SKM-1 treated with dmso at 0.1 percent for 144 hours (cell line): ENCODE measurements around the gene ERCC2.
"Not testable (repeated sequence)": the region's sequence is repeated elsewhere in the genome, so short reads cannot be mapped to it uniquely, and the experiment has no call there.

ENCODE experiments used
- DNase-seq: peaks from one replicate; lab custom pipeline; 2025; ENCODE audit not compliant: unreplicated experiment; lab: John Stamatoyannopoulos, UW

Gene ERCC2

DNA sequence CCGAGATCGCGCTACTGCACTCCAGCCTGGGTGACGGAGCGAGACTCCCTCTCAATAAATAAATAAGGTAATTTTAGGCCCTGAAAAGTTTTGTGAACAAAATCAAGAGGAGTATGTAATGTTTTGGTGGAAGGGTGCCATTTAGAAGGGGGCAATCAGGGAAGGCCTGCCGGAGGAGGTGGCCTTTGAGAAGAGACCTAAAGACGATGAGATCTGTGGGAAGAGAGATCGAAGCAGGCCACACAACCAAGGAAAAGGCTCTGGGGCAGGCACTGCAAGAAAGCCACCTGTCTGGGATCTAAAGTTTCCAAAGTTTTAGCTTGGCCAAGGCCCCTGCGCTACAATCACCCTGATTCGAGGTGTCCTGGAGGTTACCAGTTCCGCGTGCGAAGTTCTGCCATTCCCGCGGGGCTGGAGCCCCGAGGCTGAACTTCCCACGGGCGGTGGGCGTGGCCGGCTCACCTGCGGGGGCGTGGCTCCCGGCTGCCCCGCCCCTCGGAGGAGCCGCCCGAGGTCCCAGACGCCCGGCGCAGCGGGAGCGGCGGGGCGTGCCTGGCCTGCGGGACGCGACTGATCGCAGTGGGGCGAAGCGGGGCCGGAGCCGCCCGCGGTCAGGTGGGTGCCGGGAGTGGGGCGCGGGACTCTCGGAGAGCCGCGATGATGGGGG is 30.0 kb downstream of the ERCC2 start, which contains the start of gene KLC3:
KLC3 (plus strand) TSS at position 519 of the 667 bp plus-strand sequence. CDS start 4,792 bp downstream, outside the sequence.
- DNase-seq, result no peak

DNA sequence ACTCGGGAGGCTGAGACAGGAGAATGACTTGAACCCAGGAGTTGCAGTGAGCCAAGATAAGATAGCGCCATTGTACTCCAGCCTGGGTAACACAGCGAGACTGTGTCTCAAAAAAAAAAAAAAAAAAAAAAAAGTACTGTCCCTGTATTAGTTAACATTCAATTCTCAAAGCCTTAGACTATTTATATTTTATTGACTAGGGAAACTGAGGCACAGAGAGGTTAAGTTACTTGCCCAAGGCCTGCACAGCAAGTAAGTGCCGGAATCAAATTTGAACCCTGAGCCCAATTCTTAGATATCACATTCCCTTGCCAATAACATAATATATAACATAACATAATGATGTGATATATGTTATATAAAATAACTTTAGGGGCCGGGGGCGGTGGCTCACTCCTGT is 30.7 kb downstream of the ERCC2 start:
- DNase-seq, result no peak

DNA sequence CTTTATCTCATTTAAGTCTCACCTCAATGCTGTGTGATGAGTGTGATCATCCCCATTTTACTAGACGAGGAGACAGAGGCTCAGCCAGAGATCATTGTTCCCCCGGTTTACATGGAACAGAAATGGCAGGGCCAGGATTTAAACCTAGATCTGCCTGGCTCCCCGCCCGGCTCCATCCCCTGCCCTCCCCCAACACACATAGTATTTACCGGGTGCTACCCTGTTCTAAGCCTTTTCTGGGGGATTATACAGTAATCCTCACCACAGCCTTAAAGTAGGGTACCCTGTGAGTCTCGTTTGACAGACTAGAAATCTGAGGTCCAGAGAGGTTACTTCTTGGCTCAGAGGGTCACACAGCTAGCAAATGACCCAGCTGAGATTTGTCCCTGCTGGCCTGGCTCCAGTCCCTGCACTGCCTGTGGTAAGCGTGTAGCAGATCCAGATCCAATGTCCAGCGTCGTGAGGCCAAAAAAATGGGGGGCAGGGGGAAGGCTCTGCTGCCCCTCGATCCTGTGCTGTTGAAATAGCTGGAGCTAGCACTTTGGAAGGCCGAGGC is 33.6 kb downstream of the ERCC2 start:
- no peak for DNase-seq

DNA sequence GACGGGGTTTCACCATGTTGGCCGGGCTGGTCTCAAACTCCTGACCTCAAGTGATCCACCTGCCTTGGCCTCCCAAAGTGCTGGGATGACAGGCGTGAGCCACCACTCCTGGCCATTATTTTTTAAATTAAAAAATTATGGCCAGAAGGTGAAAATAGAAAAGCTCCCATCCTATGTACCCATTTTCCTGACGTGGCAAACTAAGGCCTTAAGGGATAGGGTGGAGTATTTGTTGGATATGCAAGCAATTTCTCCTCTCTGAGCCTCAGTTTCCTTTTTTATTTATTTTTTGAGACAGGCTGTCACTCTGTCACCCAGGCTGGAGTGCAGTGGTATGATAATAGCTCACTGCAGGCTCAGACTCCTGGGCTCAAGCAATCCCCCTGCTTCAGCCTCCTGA is 35.5 kb downstream of the ERCC2 start:
- not testable (repeated sequence) for DNase-seq

DNA sequence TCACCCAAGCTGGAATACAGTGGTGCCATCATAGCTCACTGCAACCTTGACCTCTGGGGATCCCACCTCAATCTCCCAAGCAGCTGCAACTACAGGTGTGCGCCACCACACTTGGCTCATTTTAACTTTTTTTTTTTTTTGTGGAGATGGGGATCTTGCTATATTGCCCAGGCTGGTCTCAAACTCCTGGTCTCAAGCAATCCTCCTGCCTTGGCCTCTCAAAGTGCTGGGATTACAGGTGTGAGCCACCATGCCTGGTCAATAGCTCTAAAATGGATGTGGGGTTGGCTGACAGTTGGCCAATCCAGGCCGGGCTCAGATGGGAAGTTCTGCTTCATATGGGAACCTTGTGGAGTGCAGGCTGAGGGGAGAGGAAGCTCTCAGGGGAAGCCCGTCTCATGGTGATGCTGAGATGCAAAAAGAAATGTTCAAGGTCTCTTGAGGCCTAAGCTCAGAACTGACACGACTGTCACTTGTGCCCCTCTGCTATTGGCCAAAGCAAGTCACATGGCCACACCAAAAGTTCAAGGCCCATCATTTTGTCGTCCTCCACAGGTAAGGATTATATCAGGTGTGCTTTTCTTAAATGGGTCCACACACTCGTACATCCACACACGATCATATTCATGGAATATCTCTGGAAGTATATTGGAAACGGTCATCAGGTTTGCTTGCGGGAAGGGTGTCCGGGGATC is 36.6 kb downstream of the ERCC2 start:
- DNase-seq, result no peak

DNA sequence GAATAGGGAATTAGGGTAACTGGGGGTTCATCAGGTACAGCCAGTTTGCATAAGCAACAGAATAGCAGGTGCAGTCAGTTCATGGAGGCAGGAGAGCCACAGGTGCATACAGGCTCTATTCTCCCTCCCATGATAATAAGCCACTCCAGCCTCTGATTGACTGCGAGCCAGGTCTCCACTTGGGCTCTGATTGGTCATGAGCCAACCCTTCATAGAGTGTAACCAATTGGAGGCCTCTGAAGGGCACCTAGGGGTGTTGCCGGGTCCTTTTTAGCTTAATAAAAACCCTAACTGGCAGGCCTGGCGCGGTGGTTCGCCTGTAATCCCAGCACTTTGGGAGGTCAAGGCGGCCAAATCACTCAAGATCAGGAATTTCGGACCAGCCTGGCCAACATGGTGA is 39.0 kb downstream of the ERCC2 start:
- no peak for DNase-seq

DNA sequence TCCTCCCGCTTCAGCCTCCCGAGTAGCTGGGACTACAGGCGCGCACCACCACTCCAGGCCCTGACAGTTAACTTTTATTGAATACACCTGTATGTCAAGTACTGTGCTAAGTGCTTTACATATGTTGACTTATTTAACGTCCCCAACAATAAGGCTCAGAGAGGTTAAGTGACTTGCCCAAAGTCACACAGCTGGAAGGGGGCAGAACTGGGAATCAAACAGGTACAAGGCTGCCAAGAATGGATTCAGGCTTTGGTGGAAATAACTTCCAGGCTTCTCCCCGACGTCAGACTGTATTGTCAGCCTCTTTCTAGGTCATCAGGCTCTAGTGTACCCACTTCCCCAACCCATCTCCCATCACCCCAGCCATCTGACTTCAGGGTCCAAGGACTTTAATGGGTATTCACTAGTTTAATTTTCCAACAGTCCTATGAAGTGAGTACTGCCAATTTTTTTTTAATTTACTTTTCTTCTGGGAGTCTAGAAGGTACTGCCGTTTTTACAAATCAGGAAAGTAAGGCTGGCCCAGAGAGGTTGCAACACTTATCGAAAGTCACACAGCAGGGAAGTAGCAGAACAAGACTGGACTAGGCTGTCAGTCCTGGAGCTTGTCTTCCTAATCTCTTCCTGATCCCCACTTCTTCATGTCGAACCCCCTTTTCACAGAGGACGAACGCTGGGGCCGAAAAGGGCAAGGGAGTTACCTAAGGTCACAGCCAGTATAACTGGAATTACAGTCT is 42.8 kb downstream of the ERCC2 start:
- no peak for DNase-seq

DNA sequence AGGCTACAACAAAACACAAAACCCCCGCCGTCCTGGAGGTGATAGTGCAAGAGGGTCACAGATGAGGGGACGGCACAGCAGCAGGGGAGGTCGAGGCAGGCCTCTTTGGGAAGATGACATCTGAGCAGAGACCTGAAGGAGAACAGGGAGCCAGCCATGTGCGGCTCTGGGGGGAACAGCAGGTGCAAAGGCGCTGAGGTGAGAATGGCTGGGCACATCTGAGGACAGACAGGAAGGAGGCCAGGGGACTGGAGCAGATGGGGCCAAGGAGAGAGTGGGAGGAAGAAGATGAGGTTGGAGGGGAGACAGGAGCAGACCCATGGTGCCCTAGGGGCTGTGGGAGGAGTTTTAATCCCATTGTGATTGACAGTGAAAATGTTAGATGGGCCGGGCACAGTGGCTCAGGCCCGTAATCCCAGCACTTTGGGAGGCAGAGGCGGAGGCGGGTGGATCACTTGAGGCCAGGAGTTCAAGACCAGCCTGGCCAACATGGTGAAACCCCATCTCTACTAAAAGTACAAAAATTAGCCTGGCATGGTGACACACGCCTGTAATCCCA is 45.9 kb downstream of the ERCC2 start:
- no peak for DNase-seq

DNA sequence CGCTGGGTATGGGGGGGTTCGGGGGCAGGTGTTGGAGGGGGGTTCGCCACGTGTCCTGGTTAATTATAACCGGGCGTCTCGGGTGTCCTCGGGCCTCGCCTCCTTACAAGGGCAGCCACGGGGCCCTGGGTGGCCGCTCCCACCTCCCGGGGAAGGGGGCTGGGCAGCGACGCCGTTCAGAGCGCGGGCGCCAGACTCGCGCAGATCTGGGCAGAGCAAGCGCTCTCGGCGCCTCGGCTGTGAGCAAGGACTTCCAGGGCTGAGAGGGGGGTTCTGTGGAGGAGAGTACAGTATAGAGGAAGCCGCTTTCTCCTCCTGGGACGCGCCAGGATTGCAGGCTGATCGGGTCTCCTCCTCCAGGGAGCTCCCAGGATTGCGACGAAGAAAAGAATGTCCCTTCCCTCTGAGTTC is 46.7 kb downstream of the ERCC2 start:
- no peak for DNase-seq

DNA sequence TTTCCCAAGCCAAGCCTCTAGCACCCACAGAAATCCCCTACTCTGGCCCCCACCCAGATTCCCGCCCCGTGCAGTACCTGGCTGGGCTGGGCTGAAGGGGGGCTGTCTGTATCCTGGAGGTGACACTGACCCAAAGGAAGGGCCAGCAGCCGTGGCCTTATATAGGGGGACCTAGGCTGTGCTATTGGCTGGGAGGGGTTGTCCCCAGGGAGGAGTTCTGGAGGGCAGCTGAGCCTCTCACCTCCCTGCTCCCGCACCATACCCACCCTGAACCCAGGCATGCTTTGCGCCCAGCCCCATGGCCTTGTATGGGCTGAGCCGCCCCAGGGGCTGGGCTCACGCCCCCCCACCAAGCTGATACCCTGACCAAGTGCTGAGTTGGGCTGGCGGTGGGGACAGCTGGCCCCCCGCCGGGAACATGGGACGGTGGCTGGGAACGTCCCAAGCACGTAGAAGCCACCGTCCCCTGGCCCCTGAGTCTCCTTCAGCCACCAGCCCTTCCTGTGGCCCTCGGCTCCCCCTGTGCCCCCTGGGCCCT is 47.6 kb downstream of the ERCC2 start, which contains the start of gene CKM:
CKM (minus strand) TSS at position 132 of the 538 bp plus-strand sequence. CDS start 3,162 bp downstream, outside the sequence.
- no peak for DNase-seq

DNA sequence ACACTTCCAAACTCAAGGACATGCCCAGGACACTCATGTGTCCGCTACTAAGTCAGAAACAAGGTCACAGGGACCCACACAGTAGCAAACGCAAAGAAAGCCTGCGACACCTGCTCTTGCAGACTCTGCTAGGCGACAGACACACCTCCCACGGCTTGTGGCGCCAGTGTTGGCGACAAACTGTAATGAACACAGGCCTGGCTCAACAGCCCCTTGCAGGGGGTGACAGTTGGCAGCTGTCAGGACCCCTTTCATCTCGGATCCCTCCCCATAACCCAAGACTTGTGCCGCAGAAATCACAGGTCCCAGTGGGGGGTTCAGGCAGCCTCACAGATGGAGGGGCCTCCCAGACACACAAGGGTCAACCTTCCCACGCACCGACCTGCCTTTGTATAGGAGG is 48.1 kb downstream of the ERCC2 start:
- no peak for DNase-seq

DNA sequence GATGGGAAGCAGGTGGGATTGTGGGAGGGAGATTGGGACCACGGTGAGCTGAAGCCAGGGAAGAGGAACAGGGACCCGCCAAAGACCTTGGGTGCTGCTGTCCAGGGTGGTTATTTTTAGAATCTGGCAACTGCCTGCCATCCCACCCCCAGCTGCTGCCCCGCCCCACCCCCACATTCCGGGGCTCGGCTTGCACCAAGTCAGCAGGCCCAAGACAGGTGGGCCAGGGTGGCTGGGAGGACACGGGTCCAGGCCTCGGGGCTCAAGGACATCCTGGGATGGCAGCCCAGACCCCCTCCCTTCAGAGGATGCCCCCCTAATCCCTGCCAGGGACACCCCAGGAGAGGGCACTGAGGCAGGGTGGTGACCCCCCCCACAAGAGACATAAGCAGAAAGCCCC is 48.5 kb downstream of the ERCC2 start:
- DNase-seq, result no peak

DNA sequence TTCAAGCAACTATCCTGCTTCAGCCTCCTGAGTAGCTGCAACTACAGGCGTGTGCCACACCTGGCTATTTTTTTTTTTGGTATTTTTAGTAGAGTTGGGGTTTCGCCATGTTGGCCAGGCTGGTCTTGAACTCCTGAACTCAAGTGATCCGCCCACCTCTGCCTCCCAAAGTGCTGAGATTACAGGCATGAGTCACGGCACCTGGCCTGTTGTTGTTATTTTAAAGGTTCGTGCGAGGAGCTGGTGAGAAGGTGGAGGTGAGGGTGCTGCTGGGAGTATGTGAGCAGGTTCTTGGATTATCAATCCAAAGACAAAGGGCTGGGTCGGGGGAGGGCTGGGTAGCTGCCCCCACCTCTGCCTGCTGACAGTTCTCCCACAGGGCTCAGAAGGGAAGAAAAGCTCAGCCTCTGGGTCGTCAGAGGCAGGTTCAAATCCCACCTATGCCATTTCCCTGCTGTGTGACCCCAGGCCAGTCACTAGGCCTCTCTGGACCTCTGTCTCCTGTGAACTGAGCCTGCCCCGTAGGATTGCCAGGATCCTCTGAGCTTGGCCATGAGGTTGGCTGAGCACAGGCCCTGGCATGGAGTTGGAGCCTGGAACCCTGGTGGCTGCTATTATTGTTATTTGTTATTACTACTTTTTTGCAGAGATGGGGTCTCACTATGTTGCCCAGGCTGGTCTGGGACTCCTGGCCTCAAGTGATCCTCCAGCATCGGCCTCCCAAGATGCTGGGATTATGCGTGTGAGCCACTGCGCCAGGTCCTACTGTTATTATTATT is 49.2 kb downstream of the ERCC2 start:
- no peak for DNase-seq

DNA sequence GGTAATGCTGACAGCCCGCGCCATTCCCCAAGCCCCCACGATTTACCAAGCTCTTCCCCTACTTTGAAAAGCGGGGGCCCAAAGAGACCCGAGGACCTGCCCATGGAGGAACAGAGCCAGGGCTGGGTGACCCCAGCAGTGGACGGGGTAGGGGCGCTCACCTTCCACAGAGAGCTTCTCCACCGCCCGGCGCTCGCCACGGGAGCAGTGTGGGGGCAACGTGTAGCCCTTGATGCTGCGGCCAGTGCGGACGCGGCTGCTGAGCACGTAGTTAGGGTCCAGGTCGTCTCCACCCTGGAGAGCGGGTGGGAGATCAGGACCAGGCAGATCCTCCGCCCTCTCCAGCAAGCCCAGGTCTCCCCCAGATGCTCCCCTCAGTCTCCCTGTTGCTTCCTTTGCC is 55.1 kb downstream of the ERCC2 start:
- no peak for DNase-seq

DNA sequence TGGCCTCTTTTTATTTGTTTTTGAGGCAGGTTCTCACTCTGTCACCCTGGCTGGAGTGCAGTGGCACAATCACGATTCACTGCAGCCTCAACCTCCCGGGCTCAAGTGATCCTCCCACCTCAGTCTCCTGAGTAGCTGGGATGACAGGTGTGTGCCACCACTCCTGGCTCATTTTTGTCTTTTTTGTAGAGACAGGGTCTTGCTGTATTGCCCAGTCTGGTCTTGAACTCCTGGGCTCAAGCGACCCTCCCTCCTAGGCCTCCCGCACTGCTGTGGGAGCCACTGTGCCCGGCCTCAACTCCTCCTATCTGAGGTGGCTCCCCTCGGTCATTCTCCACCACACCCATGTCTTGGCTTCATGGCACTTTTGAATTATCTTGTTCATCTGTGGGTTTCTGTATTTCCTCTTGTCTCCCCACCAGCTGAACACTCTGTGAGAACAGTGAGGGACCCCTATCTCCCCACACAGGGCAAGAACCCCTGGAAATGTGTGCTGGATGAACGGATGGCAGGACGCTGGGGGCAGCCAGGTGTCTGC is 55.6 kb downstream of the ERCC2 start:
- DNase-seq, result no peak

DNA sequence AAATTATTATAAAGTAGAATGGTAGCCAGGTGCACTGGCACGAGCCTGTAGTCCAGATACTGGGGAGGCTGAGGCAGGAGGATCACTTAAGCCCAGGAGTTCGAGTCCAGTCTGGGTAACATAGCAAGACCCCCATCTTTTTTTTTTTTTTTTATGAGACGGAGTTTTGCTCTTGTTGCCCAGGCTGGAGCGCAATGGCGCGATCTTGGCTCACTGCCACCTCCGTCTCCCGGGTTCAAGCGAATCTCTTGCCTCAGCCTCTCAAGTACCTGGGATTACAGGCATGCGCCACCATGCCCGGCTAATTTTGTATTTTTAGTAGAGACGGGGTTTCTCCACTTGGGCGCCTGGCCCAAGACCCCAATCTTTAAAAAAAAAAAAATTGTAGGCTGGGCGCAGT is 58.1 kb downstream of the ERCC2 start:
- DNase-seq, result not testable (repeated sequence)

DNA sequence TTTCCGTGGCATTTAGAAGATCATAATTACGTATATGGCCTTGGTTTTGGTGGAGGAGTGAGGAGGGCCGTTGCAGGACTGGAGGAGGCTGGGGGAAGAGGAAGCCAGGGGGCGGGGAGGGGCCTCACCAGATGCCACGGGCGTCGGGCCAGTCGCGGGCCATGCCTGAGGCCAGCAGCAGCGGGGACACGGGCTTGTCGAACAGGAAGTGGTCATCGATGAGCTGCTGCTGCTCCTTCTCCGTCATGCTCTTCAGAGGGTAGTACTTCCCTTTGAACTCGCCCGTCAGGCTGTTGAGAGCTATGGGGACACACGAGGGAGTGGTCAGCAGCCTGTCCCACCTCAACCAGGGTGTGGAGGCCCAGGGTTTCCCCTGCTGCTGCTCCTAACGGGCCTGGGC is 58.8 kb downstream of the ERCC2 start:
- peak; percentile 31 for DNase-seq

DNA sequence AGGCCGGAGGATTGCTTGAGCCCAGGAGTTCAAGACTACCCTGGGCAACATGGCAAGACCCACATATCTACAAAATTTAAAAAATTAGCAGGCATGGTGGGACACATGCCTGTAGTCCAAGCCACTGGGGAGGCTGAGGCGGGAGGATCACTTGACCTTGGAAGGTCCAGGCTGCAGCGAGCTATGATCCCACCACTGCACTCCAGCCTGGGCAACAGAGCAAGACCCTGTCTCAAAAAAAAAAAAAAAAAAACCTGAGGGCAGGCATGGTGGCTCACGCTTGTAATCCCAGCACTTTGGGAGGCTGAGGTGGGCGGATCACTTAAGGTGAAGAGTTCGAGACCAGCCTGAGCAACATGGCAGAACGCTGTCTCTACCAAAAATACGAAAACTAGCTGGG is 61.1 kb downstream of the ERCC2 start:
- DNase-seq, result not testable (repeated sequence)

DNA sequence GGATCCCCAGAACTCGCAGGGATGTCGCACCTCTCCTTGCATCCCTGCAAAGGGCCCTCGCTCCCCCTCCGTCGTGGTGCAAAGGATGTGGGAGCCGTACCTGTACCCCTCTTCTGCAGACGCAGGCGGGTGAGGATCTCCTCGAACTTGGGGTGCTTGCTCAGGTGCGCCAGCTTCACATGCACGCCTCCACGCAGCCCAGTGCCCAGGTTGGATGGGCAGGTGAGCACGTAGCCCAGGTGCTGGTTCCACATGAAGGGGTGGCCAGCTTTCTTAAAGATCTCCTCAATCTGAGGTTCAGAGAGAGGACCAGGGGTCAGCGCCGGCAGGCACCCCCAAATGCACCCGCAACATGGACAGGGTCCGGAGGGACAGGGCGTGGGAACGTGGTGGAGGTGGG is 63.0 kb downstream of the ERCC2 start:
- no peak for DNase-seq

DNA sequence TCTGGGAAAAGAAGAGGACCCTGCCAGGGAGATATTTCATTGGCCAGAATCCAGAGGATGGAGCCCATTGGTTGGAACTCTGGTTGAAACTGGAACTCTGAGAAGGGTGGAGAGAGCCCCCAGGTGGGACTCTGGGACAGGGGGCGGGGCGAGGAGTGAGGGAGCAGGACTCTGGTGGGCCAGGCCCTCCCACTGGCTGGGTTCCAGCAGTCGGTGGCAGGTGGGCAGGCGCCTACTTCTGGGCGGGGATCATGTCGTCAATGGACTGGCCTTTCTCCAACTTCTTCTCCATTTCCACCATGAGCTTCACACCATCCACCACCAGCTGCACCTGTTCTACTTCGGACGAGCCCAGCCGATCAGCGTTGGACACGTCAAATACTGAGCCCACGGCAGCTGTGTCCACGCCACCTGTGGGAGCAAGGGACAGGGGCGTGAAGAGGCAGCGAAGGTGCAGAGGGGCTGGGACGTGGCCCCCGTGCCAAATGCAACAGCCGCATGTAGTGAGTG is 63.8 kb downstream of the ERCC2 start:
- no peak for DNase-seq
